K562 (cell line): ENCODE data around the gene MAP1S. TPM values are rescaled to one million over a fixed set of nuclear protein-coding genes. Genes with fewer than 3 reads are reported as not detected.

ENCODE experiments used
- ATAC-seq: fragments of 200-7000 bp; cut with Tn5 transposase; 3 replicates; pipeline ENCODE4 v1.9.1; 2020; ENCODE audit warnings: moderate library complexity
- BruUV-seq: library from RNA; stranded (reverse); fragments of 400-500 nt; replicated peaks from 2 replicates; lab custom pipeline; 2021; lab: Mats Ljungman, UMichigan
- CTCF ChIA-PET: fragments of 300-600 bp; formaldehyde crosslinking; extraction: SDS; loops from one replicate; lab custom pipeline; 2021; ENCODE audit warnings: low intra/inter-chr PET ratio; lab: Yijun Ruan, JAX
- POLR2A ChIA-PET: fragments of 300-600, 350-650 bp; sonication (Branson Sonifier 250); formaldehyde crosslinking; extraction: SDS; loops from one replicate; lab custom pipeline; 2021; ENCODE audit warnings: antibody characterized with exemption, inconsistent platforms; lab: Yijun Ruan, JAX
- DNase-seq, 4 experiments: peaks; one replicate each; pipeline versions ENCODE4 v3.0.0 to v3.0.0-alpha.2; 2011 to 2018; ENCODE audit warnings: low spot score in 3 of 4, mixed read lengths in 3 of 4; ENCODE audit errors: extremely low read depth in 1 of 4
- FAIRE-seq: peaks from 2 replicates; lab custom pipeline; 2011; peaks lifted over from hg19 to GRCh38; lab: Jason Lieb, UNC
- H2AFZ ChIP-seq: 2 replicates; pipeline ENCODE4 v1.6.0; 2011; ENCODE audit warnings: low read depth, low read length, control low read depth, inconsistent platforms
- H3K27ac ChIP-seq: fragments of 200-600 bp; 3 replicates; pipeline ENCODE4 v1.8.0; 2011; ENCODE audit warnings: low read depth, mild to moderate bottlenecking, control low read depth, inconsistent platforms, low read length, moderate library complexity, mixed read lengths; ENCODE audit errors: extremely low read depth
- H3K27me3 ChIP-seq, 2 experiments: fragments of 300-600 bp in 1 of 2; 2 replicates in 1 of 2; 3 replicates in 1 of 2; pipeline versions ENCODE4 v1.6.0 to v1.8.0; 2011; ENCODE audit warnings: inconsistent platforms in 2 of 2, low read length in 2 of 2, mild to moderate bottlenecking in 1 of 2, mixed read lengths in 1 of 2, moderate library complexity in 1 of 2; ENCODE audit not compliant: control insufficient read depth in 2 of 2, insufficient read depth in 2 of 2
- H3K36me3 ChIP-seq: fragments of 300-600 bp; 3 replicates; pipeline ENCODE4 v1.8.0; 2011; ENCODE audit warnings: mild to moderate bottlenecking, low read length, inconsistent platforms; ENCODE audit not compliant: control insufficient read depth, insufficient read depth
- H3K4me1 ChIP-seq, 2 experiments: fragments of 200-600 bp in 1 of 2; replicated peaks in 1 of 2; 2 replicates in 1 of 2; 3 replicates in 1 of 2; pipeline versions ENCODE4 v1.5.1 to v1.8.0; 2011; ENCODE audit warnings: inconsistent platforms in 2 of 2, low read length in 2 of 2, mild to moderate bottlenecking in 1 of 2, mixed read lengths in 1 of 2, moderate library complexity in 1 of 2; ENCODE audit not compliant: control insufficient read depth in 2 of 2, insufficient read depth in 2 of 2
- H3K4me2 ChIP-seq: 2 replicates; pipeline ENCODE4 v1.6.1; 2011; ENCODE audit warnings: low read length, control low read depth, inconsistent platforms, mixed read lengths; ENCODE audit not compliant: insufficient read depth
- H3K4me3 ChIP-seq: fragments of 200-600 bp; sonication (generic), shearing (Covaris generic); 2 replicates; pipeline ENCODE4 v1.5.1; 2016; ENCODE audit warnings: control low read depth, inconsistent platforms
- H3K79me2 ChIP-seq: fragments of 200-600 bp; 3 replicates; pipeline ENCODE4 v1.8.0; 2011; ENCODE audit warnings: low read length, inconsistent platforms; ENCODE audit not compliant: control insufficient read depth, insufficient read depth
- H3K9ac ChIP-seq, 2 experiments: 2 replicates each; pipeline versions ENCODE4 v1.6.0 to v1.6.1; 2011; ENCODE audit warnings: low read depth in 2 of 2, low read length in 2 of 2, control low read depth in 1 of 2, inconsistent platforms in 1 of 2, mild to moderate bottlenecking in 1 of 2, mixed read lengths in 1 of 2; ENCODE audit not compliant: insufficient read depth in 1 of 2
- H3K9me1 ChIP-seq: one replicate; pipeline ENCODE4 v1.6.0; 2011; ENCODE audit warnings: inconsistent platforms, mild to moderate bottlenecking, low read length, moderate library complexity; ENCODE audit not compliant: control insufficient read depth, insufficient read depth
- H3K9me3 ChIP-seq: replicated peaks from 2 replicates; pipeline ENCODE4 v1.5.1; 2011; ENCODE audit warnings: low read depth, low read length, inconsistent platforms; ENCODE audit not compliant: control insufficient read depth, insufficient read depth
- H4K20me1 ChIP-seq: replicated peaks from 2 replicates; pipeline ENCODE4 v1.6.1; 2011; ENCODE audit warnings: low read length, inconsistent platforms, mixed read lengths; ENCODE audit not compliant: control insufficient read depth, insufficient read depth
- FIP1L1 ChIP-seq: fragments of 200-400 bp; formaldehyde crosslinking; IDR thresholded peaks from 2 replicates; pipeline ENCODE4 v1.6.1; 2018; ENCODE audit warnings: mild to moderate bottlenecking, low read depth, low read length; ENCODE audit not compliant: poor library complexity, severe bottlenecking
- HNRNPL ChIP-seq: fragments of 200-400 bp; formaldehyde crosslinking; IDR thresholded peaks from 2 replicates; pipeline ENCODE4 v1.6.1; 2017; ENCODE audit warnings: low read depth, mild to moderate bottlenecking, low read length
- POLR2G ChIP-seq: fragments of 200-400 bp; formaldehyde crosslinking; IDR thresholded peaks from 2 replicates; pipeline ENCODE4 v1.6.1; 2017; ENCODE audit warnings: low read depth, mild to moderate bottlenecking, antibody characterized with exemption, low read length, moderate library complexity
- THRAP3 ChIP-seq: fragments of 450-650 bp; IDR thresholded peaks from 2 replicates; pipeline ENCODE4 v1.6.1; 2016; ENCODE audit warnings: mild to moderate bottlenecking, inconsistent platforms, borderline replicate concordance
- ZBTB33 ChIP-seq: sonication (generic); formaldehyde crosslinking; IDR thresholded peaks from 2 replicates; pipeline ENCODE4 v1.8.1; 2023; ENCODE audit warnings: mild to moderate bottlenecking, missing genetic modification reagents
- ZNF146 ChIP-seq: IDR thresholded peaks from one replicate; pipeline ENCODE4 v1.6.1; 2018; ENCODE audit warnings: missing compliant biosample characterization; ENCODE audit not compliant: unreplicated experiment
- ZNF263 ChIP-seq: sonication (generic); formaldehyde crosslinking; IDR thresholded peaks from 2 replicates; pipeline ENCODE4 v1.8.0; 2022; ENCODE audit warnings: mild to moderate bottlenecking, missing genetic modification reagents, borderline replicate concordance
- ZNF780A ChIP-seq: fragments of 250-450 bp; sonication (Bioruptor Pico); IDR thresholded peaks from 2 replicates; pipeline ENCODE4 v1.5.0; 2021; ENCODE audit warnings: mild to moderate bottlenecking
- WGBS: fragments of 100-300 bp; shearing (Covaris generic); methylation state at CpG from one replicate; pipeline ENCODE4 v1.1.6; 2016; ENCODE audit warnings: low coverage, mixed read lengths; ENCODE audit not compliant: insufficient coverage; ENCODE audit errors: missing lambda C conversion rate; 5-methylcytosine and 5-hydroxymethylcytosine counted together
- in situ Hi-C: fragments of 300-500 bp; cut with MboI; formaldehyde crosslinking; loops from 4 replicates; pipeline ENCODE4 v1.15.0; 2018; ENCODE audit warnings: inconsistent platforms, mixed read lengths
- intact Hi-C: fragments of 100-400 bp; cut with micrococcal nuclease; formaldehyde crosslinking; loops from 2 replicates; pipeline ENCODE4 v1.14.2; 2022
- polyA plus RNA-seq, 8 experiments: library from polyadenylated mRNA; depleted of rRNA in 4 of 8; stranded (reverse) in 5 of 8; unstranded in 3 of 8; fragments of >200 nt; fragmentation: Nextera tagmentation in 2 of 8; fragmentation: Illumina TruSeq in 1 of 8; extraction: Ambion mirVana in 2 of 8; extraction: Trizol in 1 of 8; gene quantifications; 2 replicates each; pipeline versions ENCODE4 v1.2.1 to v1.2.3, GENCODE V29; 2011 to 2014; ENCODE audit warnings: inconsistent platforms in 1 of 8, missing spikeins in 1 of 8
- total RNA-seq, 7 experiments: library from RNA; depleted of rRNA in 6 of 7; stranded (reverse); fragments of >200 nt in 6 of 7; fragmentation: Illumina TruSeq in 2 of 7; extraction: Trizol in 2 of 7; gene quantifications; 2 replicates each; pipeline versions ENCODE4 v1.2.1 to v1.2.3, GENCODE V29; 2011 to 2021; ENCODE audit warnings: low replicate concordance in 1 of 7

The MAP1S gene
- total and polyA plus RNA-seq, 9 of the 15 experiments (the other 6 are each of a cell fraction or from before 2014, with no cell fraction given): 2.0 to 81.0 (median 9.5) TPM

GRCh38 chr19:17726136-17726741 lies 7.0 kb downstream of the MAP1S start:
- POLR2A ChIA-PET: no interaction called here

More at GRCh38 chr19:17726136-17726741, 7.0 kb downstream of the MAP1S start:
- in situ Hi-C loops: no loop called here
- Histone ChIP-seq H3K9me1 (no peaks in the 10 kb centered on the region), H3K9ac (no peak overlapping the region), H3K9me3 (no peaks in the 10 kb centered on the region), H2AFZ (no peak overlapping the region), H4K20me1 (peaks cover 4% of the 10 kb centered on the region; the same call in 1 of the 2 replicates)
- 98% methylated on average over 23 of the region's 59 CpGs for WGBS
- TF ChIP-seq ZNF263 (CRISPR knock-in tag): no peak
- no peak for TF ChIP-seq ZNF780A (CRISPR knock-in tag)
- TF ChIP-seq FIP1L1: peak; percentile 11
- TF ChIP-seq POLR2G: 0 out of 2 replicates have a peak, but pooled peaks have one; percentile 2
- no peak for TF ChIP-seq THRAP3
- TF ChIP-seq ZNF146 (CRISPR knock-in tag): no peak
- TF ChIP-seq HNRNPL: peak; percentile 78; the same call in 1 of the 2 replicates
- peak; percentile 32; the same call in 1 of the 2 replicates for TF ChIP-seq ZBTB33
- TF ChIP-seq, all 486 proteins: peak for 4
- peaks cover 22% of the 10 kb centered on the region for H3K79me2 ChIP-seq
- DNase-seq (peak in 1 of 4 experiments; percentile 8), FAIRE-seq (no peak), ATAC-seq (no peak)
- no peak overlapping the region for H3K4me2 ChIP-seq
- CTCF ChIA-PET: no interaction called here
- H3K4me1 ChIP-seq: peaks cover 3 to 37% of the 10 kb centered on the region in 2 experiments; a peak in 4 of 5 replicates
- H3K27me3 ChIP-seq: no peaks in the 10 kb centered on the region
- no peak overlapping the region for H3K4me3 ChIP-seq
- BruUV-seq: no TSS peak
- intact Hi-C loops: no loop called here
- no peak overlapping the region for H3K27ac ChIP-seq
- H3K36me3 ChIP-seq: peaks cover 90% of the 10 kb centered on the region
